Measurements from ENCODE around the gene TMEM74B. TPM values are rescaled to one million over a fixed set of nuclear protein-coding genes. Genes with fewer than 3 reads are reported as not detected.
A peak's percentile ranks its signal among the peaks of the same experiment; 100 is the strongest.

Gene TMEM74B
- total RNA-seq, 1 experiment from 2014 or later, result 4.1 TPM

DNA sequence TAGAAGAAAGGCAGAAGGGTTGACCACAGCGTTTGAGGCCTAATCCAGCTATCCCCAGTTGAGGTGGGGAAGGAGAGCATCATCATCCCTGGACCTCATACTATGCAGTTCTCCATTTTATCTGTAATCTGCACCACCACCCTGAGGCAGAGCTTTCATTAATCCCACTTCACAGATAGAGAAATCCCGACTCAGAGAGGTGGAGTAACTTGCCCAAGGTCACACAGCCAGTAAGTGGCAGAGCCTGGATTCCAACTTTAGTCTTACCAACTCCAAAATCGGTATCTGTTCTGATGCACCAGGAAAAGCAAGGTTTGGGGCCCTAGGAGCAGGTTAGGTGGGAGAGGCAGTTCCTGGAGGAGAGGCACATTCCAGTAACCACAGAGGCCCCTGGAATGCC is 6.7 kb downstream of the TMEM74B start:
- DNase-seq, result no peak
- Histone ChIP-seq H3K36me3 (replicated peaks; ENCODE audit: control insufficient read depth, insufficient read depth, low read length) (no peaks in the 10 kb centered on the region), H3K4me3 (ENCODE audit: insufficient read depth, low read depth, low read length) (no peak overlapping the region), H3K27me3 (ENCODE audit: control insufficient read depth, insufficient read depth, low read length) (peaks cover 7% of the 10 kb centered on the region)

DNA sequence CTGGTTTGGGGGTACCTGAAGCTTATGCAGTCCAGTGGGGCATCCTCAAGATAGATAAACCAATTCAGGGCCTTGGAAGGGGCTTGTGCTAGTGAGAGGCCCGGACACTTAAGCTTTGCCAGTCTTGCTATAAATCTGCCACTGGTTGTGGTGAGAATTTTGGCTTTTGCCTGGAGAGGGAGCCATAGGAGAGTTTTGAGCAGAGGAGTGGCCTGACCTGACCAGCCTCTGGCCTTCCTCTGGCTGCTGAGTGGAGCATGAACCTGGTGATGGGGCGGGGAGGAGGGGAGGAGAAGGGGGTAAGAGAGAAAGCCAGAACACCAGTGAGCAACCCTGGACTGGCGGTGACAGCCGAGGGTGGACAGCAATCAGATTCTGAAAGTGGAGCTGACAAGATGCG is 7.1 kb downstream of the TMEM74B start:
- peaks cover 4% of the 10 kb centered on the region for H3K27me3 ChIP-seq (ENCODE audit: control insufficient read depth, insufficient read depth, low read length)
- H3K36me3 ChIP-seq (replicated peaks; ENCODE audit: control insufficient read depth, insufficient read depth, low read length), result no peaks in the 10 kb centered on the region
- DNase-seq, result peak; percentile 81
- H3K4me3 ChIP-seq (ENCODE audit: insufficient read depth, low read depth, low read length), result no peak overlapping the region

DNA sequence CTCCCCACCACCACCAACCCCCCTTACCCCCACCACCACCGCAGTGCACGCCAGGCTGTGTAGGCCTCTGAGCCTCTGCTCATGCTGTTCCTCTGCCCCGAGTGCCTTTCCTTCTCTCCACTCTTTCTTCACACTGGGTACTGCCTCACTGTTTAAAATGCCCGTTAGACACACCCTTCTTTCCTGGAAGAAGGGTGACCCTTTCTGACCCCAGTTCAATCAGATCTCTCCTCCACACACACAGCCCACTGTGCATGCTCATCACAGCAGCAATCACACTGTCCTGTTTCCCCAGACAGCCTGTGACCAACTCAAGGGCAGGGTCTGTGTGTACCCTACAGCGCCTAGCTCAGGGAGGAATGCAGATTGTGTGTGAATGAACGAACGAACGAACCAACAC is 10.0 kb downstream of the TMEM74B start:
- H3K4me3 ChIP-seq (ENCODE audit: insufficient read depth, low read depth, low read length), result no peak overlapping the region
- H3K27me3 ChIP-seq (ENCODE audit: control insufficient read depth, insufficient read depth, low read length), result no peaks in the 10 kb centered on the region
- no peak for DNase-seq
- H3K36me3 ChIP-seq (replicated peaks; ENCODE audit: control insufficient read depth, insufficient read depth, low read length), result peaks cover 1% of the 10 kb centered on the region; the same call in 1 of the 2 replicates

DNA sequence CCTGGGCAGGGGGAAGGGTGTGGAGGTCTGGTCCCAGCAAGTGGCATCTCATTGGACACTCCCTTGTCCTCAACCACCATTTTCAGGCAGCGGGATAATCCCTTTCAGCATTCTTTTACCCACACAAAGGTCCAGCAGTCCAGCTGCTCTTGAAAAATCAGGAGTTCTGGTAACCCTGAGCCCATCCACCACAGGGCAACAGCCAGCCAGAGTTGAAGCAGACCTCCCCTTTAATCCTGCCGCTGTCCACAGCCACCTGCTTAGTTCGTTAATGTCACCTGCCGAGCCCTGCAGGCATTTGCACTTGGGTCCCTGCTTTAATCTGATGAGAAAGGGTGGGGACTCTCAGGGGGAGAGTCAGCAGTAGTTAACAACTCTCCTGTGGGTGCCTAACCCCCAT is 11.1 kb downstream of the TMEM74B start:
- Histone ChIP-seq H3K36me3 (replicated peaks; ENCODE audit: control insufficient read depth, insufficient read depth, low read length) (peaks cover 5% of the 10 kb centered on the region), H3K27me3 (ENCODE audit: control insufficient read depth, insufficient read depth, low read length) (no peaks in the 10 kb centered on the region), H3K4me3 (ENCODE audit: insufficient read depth, low read depth, low read length) (no peak overlapping the region)
- no peak for DNase-seq

DNA sequence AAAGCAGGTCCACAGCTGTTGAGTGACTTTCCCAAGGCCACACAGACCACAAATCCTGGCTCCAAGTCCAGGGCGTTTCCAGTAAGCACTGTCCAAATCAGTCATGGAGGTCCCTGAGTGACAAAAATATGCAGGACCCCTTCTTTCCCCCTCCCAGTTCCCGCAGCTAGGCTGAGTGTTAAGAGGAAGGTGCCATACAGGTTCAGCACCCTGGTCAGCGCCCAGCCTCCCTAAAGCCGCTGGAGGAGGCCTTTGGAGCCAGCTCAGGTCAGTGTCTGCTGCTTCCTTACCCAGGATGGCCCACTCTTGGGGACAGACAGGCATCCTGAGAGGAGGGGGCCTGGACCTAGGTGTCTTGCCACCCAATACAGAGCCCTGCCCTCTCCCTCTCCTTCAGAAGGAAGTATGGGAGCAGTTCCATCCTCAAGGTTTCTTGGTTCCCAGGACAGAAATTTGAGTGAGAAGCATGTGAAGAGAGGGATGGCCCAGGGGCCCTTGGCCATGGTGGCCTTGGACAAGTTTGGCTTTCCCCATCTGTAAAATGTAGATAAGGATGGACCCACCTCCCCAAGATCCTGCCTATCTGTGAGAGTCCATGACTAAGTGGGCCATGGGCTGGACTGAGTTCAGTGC is 13.2 kb downstream of the TMEM74B start:
- Histone ChIP-seq H3K27me3 (ENCODE audit: control insufficient read depth, insufficient read depth, low read length) (no peaks in the 10 kb centered on the region), H3K4me3 (ENCODE audit: insufficient read depth, low read depth, low read length) (no peak overlapping the region), H3K36me3 (replicated peaks; ENCODE audit: control insufficient read depth, insufficient read depth, low read length) (peaks cover 8% of the 10 kb centered on the region)
- DNase-seq, result peak; percentile 79

DNA sequence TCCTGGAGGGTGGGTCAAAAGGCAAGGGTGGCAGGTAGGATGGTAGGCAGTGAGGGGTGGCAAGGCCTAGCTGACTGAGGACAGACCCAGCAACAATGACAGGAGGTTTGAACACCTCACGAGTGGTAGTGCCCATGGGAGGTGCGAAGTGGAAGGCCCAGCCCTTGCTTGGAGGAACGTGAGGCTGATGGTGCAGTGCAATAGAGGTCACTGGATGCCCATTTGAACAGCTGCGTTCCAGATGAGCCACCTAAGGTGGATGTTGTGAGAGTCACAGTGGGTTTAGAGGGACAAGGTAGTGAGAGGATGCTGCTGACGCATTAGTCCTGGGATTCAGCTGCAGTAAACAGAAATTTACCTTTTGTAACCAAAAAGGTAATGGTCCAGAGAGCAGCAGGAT is 15.6 kb downstream of the TMEM74B start:
- no peak for DNase-seq
- no peak overlapping the region for H3K4me3 ChIP-seq (ENCODE audit: insufficient read depth, low read depth, low read length)
- H3K36me3 ChIP-seq (replicated peaks; ENCODE audit: control insufficient read depth, insufficient read depth, low read length), result peaks cover 26% of the 10 kb centered on the region
- H3K27me3 ChIP-seq (ENCODE audit: control insufficient read depth, insufficient read depth, low read length), result no peaks in the 10 kb centered on the region

DNA sequence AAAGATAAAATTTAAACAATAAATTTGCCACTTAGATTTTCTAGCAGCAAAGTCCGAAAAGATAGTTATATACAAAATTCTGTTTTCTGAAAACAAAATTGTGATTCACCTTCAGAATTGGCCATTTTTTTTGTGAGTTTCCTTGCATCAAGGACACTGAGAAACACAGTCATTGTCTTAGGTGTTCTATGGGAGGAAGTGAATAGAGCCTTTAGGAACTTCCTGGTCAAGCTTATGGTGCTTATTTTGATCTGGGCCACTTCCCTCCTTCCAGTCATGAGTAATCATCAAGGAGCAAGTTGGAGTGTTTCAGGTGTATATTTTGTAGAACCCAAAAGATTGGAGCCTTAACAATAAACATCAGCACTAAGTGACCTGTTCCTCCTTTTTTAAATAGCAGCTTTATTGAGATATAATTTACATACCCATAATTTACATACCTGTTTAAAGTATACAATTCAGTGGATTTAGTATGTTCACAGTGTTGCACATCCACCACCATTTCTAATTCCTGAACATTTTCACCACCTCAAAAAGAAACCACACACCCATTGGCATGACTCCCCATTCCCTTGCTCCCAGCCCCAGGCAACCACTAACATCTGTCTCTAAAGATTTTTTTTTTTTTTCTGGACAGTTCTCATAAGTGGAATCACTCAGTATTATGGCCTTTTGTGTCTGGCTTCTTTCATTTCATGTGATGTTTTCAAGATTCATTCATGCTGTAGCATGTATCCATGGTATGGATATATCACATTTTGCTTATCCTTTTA is 17.6 kb downstream of the TMEM74B start:
- H3K4me3 ChIP-seq (ENCODE audit: insufficient read depth, low read depth, low read length), result no peak overlapping the region
- no peak for DNase-seq
- peaks cover 35% of the 10 kb centered on the region for H3K36me3 ChIP-seq (replicated peaks; ENCODE audit: control insufficient read depth, insufficient read depth, low read length)
- no peaks in the 10 kb centered on the region for H3K27me3 ChIP-seq (ENCODE audit: control insufficient read depth, insufficient read depth, low read length)

DNA sequence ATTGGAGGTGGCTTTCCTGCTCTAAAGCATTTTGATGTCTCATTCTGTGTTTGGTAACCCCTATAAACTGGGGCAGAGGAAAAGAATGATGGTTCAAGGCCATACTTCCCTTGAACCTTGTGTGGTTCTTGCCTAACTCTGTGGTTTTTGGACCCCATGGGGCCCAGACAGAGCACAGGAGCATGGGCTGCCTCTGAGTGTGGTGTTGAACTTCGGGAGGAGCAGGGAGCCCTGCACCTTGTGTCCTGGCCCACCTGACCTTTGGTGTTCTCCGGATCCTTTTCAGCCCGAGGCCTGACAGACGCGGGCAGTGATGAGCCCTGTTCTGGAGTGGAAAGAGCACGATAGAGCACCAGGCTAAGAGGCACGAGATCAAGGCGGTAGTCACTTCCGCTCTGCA is 18.8 kb downstream of the TMEM74B start:
- no peak overlapping the region for H3K4me3 ChIP-seq (ENCODE audit: insufficient read depth, low read depth, low read length)
- DNase-seq, result no peak
- H3K27me3 ChIP-seq (ENCODE audit: control insufficient read depth, insufficient read depth, low read length), result no peaks in the 10 kb centered on the region
- peaks cover 41% of the 10 kb centered on the region for H3K36me3 ChIP-seq (replicated peaks; ENCODE audit: control insufficient read depth, insufficient read depth, low read length)

DNA sequence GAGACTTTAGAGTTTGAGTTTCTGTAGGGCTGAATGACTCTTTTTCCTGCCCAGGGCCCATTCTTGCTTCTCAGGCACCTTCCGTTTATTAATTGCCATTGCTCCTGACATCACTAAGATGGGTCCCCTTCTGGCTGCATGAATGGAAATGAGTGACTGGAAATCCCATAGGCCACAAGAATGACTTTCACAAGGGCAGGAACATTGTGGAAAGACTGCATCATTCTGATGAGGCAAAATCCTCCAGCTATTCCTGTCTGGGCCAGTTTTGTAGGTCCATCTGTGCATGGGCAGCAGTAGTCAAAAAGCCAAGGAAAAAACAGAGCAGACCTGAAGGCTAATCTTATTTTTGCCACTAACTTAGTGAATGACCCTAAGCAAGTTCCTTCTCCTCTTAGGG is 19.3 kb downstream of the TMEM74B start:
- Histone ChIP-seq H3K27me3 (ENCODE audit: control insufficient read depth, insufficient read depth, low read length) (no peaks in the 10 kb centered on the region), H3K36me3 (replicated peaks; ENCODE audit: control insufficient read depth, insufficient read depth, low read length) (peaks cover 41% of the 10 kb centered on the region), H3K4me3 (ENCODE audit: insufficient read depth, low read depth, low read length) (no peak overlapping the region)
- no peak for DNase-seq

DNA sequence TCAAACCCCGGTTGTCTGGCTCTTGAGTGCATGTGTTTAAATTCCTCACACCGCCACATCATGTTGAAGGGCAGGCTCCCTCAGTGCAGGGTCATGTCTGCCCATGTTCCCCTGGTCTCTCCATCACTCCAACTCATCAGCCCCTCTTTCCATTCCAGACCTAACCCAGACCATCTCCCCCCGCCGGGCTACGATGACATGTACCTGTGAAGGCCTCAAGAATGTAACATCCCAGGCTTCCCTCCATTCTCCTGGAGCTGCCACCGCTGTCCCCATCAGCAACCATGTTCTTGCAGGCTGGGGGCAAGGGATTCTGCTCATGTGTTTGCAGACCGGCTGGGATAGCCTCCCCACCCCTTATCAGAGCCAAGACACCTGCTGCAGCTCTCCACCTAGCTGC is 19.9 kb downstream of the TMEM74B start:
- Histone ChIP-seq H3K4me3 (ENCODE audit: insufficient read depth, low read depth, low read length) (no peak overlapping the region), H3K27me3 (ENCODE audit: control insufficient read depth, insufficient read depth, low read length) (no peaks in the 10 kb centered on the region), H3K36me3 (replicated peaks; ENCODE audit: control insufficient read depth, insufficient read depth, low read length) (peaks cover 41% of the 10 kb centered on the region)
- DNase-seq, result no peak

DNA sequence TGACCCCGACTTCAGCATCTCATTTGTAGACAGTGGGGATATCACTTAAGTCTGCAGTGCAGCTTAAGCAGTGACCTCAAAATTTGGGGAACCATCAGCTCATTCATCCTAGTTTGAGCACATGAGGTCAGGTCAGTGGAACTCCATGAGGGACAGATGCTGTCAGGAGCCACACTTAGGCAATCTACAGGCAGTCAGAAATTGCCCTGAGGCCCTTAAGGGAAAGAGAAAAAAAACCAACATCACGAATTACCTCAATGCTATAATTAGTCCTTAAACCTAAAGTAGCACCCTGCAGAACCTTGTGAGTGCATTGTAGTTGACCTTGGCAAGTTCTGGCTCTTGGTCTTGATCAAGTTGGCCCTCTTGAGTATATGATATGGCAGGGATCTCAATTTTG is 21.1 kb downstream of the TMEM74B start:
- Histone ChIP-seq H3K36me3 (replicated peaks; ENCODE audit: control insufficient read depth, insufficient read depth, low read length) (peaks cover 37% of the 10 kb centered on the region), H3K4me3 (ENCODE audit: insufficient read depth, low read depth, low read length) (no peak overlapping the region), H3K27me3 (ENCODE audit: control insufficient read depth, insufficient read depth, low read length) (no peaks in the 10 kb centered on the region)
- DNase-seq, result no peak

DNA sequence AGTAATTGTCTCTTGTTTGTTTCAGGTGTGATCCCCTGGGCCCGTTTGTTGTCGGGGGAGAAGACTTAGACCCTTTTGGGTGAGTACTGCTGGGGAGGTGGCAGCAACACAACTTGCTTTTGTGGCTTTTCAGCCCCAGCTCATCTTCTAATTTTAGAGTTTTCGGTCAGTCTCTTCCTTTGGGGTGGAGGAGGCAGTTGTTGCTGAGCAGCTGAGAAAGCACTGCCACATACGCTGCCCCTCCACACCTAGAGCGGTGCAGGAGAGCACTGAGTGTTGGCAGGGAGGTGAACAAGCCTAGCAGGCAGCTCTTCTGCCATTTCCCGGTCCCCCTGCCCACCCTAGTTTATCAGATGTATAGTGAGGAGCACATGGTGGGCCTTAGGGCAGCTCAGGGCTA is 21.7 kb downstream of the TMEM74B start:
- DNase-seq, result no peak
- Histone ChIP-seq H3K27me3 (ENCODE audit: control insufficient read depth, insufficient read depth, low read length) (no peaks in the 10 kb centered on the region), H3K4me3 (ENCODE audit: insufficient read depth, low read depth, low read length) (no peak overlapping the region), H3K36me3 (replicated peaks; ENCODE audit: control insufficient read depth, insufficient read depth, low read length) (peaks cover 34% of the 10 kb centered on the region)

DNA sequence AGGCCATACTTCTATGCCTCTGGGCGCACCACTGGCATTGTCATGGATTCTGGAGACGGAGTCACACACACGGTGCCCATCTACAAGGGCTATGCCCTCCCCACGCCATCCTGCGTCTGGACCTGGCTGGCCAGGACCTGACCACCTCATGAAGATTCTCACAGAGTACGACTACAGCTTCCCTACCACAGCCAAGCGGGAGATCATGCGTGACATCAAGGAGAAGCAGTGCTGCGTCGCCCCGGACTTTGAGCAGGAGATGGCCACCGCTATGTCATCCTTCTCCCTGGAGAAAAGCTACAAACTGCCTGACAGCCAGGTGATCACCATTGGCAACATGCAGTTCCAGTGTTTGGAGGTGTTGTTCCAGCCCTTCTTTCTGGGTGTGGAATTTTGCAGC is 23.8 kb downstream of the TMEM74B start:
- Histone ChIP-seq H3K27me3 (ENCODE audit: control insufficient read depth, insufficient read depth, low read length) (no peaks in the 10 kb centered on the region), H3K4me3 (ENCODE audit: insufficient read depth, low read depth, low read length) (no peak overlapping the region), H3K36me3 (replicated peaks; ENCODE audit: control insufficient read depth, insufficient read depth, low read length) (peaks cover 28% of the 10 kb centered on the region)
- no peak for DNase-seq

DNA sequence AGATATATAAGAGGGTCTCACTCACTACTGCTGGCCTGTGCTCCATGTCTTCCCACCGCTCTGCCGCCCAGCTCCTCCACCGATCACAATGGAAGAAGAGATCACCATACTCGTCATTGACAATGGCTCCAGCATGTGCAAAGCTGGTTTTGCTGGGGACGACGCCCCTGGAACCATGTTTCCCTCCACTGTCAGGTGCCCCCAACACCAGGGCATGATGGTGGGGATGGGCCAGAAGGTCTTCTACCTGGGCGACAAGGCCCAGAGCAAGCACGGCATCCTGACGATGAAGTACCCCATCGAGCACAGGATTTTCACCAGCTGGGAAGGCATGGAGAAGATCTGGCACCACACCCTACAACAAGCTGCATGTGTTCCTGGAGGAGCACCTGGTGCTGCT is 24.3 kb downstream of the TMEM74B start:
- DNase-seq, result no peak
- H3K4me3 ChIP-seq (ENCODE audit: insufficient read depth, low read depth, low read length), result no peak overlapping the region
- peaks cover 26% of the 10 kb centered on the region for H3K36me3 ChIP-seq (replicated peaks; ENCODE audit: control insufficient read depth, insufficient read depth, low read length)
- no peaks in the 10 kb centered on the region for H3K27me3 ChIP-seq (ENCODE audit: control insufficient read depth, insufficient read depth, low read length)

DNA sequence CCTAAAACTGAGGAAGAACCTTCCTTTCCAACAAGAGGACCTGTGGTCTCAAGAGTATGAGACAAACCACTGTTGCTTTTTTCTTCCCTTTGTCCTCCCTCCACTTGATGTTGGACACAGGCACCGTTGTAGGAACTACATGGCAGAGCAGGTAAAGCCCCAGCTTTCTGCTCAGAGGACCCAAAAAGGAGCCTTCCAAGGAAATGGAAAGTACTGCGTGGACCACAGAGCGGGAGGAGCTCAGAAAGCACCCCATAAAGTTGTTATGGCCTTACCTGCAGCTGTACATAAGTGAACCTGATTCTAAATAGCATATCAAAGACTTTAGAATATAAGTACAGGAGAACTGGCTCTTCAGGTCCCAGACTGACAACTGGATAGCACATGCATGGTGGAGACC is 29.4 kb downstream of the TMEM74B start:
- Histone ChIP-seq H3K36me3 (replicated peaks; ENCODE audit: control insufficient read depth, insufficient read depth, low read length) (no peaks in the 10 kb centered on the region; the same call in none of the 2 replicates), H3K4me3 (ENCODE audit: insufficient read depth, low read depth, low read length) (no peak overlapping the region), H3K27me3 (ENCODE audit: control insufficient read depth, insufficient read depth, low read length) (no peaks in the 10 kb centered on the region)
- DNase-seq, result no peak
